Activated T-cell treated with anti-CD3 and anti-CD28 coated beads, Interleukin-2, amount 50 U/mL, for 72 hours (primary cell): Measurements from ENCODE around the gene HOXB6. TPM values are rescaled to one million over a fixed set of nuclear protein-coding genes. Genes with fewer than 3 reads are reported as not detected.

Source experiments
- ATAC-seq, 2 donors: fragments of 150-1000 bp; cut with Tn5 transposase; replicated peaks in 1 of 2; 2 replicates each; pipeline ENCODE4 v1.10.0; 2021; ENCODE audit warnings: moderate library complexity in 2 of 2, mild to moderate bottlenecking in 1 of 2
- DNase-seq, 2 donors: peaks; one replicate each; pipeline ENCODE4 v3.0.0; 2021 to 2022; ENCODE audit warnings: mixed read lengths in 1 of 2
- H3K27ac Mint-ChIP-seq: one replicate; pipeline ENCODE4 v1.8.0; 2022; ENCODE audit warnings: mild to moderate bottlenecking, moderate library complexity, mixed read lengths
- H3K27me3 Mint-ChIP-seq: one replicate; pipeline ENCODE4 v1.8.0; 2022; ENCODE audit warnings: low read depth, mixed read lengths
- H3K36me3 Mint-ChIP-seq, 2 donors: one replicate each; pipeline ENCODE4 v1.8.0; 2022; ENCODE audit warnings: mixed read lengths in 2 of 2, mild to moderate bottlenecking in 1 of 2; ENCODE audit not compliant: insufficient read depth in 2 of 2
- H3K4me1 Mint-ChIP-seq: one replicate; pipeline ENCODE4 v1.8.0; 2022; ENCODE audit warnings: low read depth, mixed read lengths
- H3K4me3 Mint-ChIP-seq, 2 donors: one replicate each; pipeline ENCODE4 v1.8.0; 2022; ENCODE audit warnings: mild to moderate bottlenecking in 2 of 2, mixed read lengths in 2 of 2, moderate library complexity in 2 of 2
- H3K9me3 Mint-ChIP-seq, 2 donors: one replicate each; pipeline ENCODE4 v1.8.0; 2022; ENCODE audit warnings: mixed read lengths in 2 of 2
- total RNA-seq, 2 donors: library from RNA; stranded (reverse); gene quantifications; one replicate each; pipeline ENCODE4 v1.2.3, GENCODE V29; 2022

The HOXB6 gene
- total RNA-seq, 2 donors from 2014 or later = 0.24 to 0.51 TPM

DNA sequence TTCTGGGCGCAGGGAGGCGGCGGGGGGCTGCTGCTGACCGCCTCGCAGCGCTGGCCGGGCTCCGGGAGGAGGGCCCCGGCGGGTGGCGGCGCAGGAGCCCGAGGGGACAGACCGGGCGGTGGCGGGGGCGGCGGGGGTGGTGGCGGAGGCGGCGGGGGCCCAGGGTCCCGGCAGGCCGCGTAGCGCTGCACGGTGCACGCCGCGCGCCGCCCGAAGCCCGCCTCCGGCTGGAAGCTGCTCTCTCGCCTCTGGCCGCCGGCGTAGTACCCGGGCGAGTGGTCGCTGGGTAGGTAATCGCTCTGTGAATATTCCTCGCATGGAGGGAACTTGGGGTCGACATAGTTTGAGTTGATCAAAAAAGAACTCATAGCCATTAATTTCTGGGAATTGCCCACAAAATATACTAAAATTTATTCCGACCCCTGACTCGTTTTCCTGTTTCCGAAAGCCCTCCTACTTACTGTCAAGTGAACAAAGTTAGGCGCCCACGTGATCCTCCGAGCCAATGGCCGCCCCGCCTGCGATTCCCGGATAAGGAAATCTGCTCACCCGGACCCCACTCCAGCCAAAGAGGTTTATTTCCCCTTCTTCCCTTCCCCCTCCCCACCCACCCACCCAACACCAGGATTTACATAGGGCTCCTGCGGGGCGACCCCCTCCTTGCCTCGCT is 26.7 kb downstream of the HOXB6 start, which contains the start of gene HOXB4:
HOXB4 (minus strand) TSS at position 405 of the 670 bp plus-strand sequence; CDS start at position 374, 31 bp downstream.
- Mint-ChIP-seq H3K36me3 (peaks cover 2 to 3% of the 10 kb centered on the region in 2 donors), H3K27me3 (peaks cover 51% of the 10 kb centered on the region), H3K4me1 (peaks cover 55% of the 10 kb centered on the region), H3K9me3 (no peaks in the 10 kb centered on the region), H3K4me3 (peak within 1 kb of the TSS; percentile 89 to 95), H3K27ac (peak within 1 kb of the TSS; percentile 95)
- ATAC-seq (peak; percentile 72 to 86), DNase-seq (peak; percentile 73 to 77)

DNA sequence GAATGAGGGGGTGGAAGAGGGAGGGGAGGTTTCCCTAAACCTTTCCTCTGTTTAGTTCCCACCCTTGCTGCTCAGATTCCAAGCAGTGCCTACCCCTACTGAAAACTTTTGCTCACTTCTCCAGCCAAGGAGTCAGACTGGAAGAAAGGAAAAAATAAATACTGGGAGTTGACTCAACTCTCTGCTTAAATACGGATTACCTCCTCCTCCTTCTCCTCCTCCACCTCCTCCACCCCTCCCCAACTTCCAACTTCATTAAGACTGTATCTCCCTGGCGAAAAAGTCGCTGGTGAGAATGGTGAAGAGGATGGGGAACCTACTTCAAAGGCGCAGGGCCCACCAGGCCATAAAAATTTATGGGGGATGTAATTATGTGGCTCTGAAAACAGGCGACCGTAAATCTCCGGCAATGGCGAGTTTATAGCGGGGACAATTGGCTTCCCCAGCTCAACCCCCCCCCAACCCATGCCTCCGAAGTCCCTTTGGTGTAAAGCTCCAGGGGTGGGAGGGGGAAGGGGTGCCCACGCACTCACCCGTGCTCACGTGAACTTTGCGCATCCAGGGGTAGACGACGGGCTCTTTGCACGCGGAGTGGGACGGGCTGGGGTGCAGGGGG is 27.3 kb downstream of the HOXB6 start:
- Mint-ChIP-seq H3K27me3 (peaks cover 44% of the 10 kb centered on the region), H3K36me3 (peaks cover 2 to 3% of the 10 kb centered on the region in 2 donors), H3K27ac (no peak overlapping the region), H3K4me3 (peak overlapping the region; percentile 75 to 78), H3K9me3 (no peaks in the 10 kb centered on the region), H3K4me1 (peaks cover 49% of the 10 kb centered on the region)
- ATAC-seq (peak in 1 of 2 donors; percentile 12), DNase-seq (no peak)

DNA sequence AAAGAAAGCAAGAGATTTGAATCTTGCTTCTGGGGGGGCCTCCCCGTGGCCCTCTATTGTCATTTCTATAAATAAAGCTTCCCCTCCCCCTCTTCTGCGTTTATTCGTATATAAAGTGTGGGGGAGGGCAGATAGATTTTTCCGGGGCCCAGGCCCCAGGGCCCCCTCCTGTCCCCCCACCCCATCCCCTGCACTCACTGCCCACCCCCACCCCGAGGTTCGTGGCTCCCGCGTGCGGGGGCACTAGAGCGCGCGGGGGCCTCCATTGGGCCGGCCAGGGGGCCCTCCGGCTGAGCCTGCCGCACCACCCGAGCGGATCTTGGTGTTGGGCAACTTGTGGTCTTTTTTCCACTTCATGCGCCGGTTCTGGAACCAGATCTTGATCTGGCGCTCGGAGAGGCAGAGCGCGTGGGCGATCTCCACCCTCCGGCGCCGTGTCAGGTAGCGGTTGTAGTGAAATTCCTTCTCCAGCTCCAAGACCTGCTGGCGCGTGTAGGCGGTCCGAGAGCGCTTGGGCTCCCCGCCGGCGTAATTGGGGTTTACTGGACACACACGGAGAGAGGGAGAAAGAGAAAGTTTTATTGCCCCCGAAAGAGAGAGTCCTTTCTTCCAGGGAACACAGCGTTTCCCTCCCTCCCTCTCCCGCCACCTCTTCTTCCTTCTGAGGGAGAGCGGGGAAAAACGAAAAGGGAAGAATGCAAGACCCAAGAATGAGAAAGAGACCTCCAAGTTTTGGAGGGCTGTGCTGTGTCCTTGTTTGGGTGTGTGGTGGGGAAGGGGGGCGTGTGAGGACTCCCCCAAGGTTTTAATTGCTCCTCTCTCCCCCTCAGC is 28.1 kb downstream of the HOXB6 start:
- H3K36me3 Mint-ChIP-seq = peaks cover 2 to 3% of the 10 kb centered on the region in 2 donors
- peaks cover 45% of the 10 kb centered on the region for H3K4me1 Mint-ChIP-seq
- DNase-seq (no peak), ATAC-seq (no peak)
- H3K4me3 Mint-ChIP-seq = peak overlapping the region; percentile 75 to 78
- H3K27ac Mint-ChIP-seq = no peak overlapping the region
- H3K9me3 Mint-ChIP-seq = no peaks in the 10 kb centered on the region
- H3K27me3 Mint-ChIP-seq = peaks cover 41% of the 10 kb centered on the region

DNA sequence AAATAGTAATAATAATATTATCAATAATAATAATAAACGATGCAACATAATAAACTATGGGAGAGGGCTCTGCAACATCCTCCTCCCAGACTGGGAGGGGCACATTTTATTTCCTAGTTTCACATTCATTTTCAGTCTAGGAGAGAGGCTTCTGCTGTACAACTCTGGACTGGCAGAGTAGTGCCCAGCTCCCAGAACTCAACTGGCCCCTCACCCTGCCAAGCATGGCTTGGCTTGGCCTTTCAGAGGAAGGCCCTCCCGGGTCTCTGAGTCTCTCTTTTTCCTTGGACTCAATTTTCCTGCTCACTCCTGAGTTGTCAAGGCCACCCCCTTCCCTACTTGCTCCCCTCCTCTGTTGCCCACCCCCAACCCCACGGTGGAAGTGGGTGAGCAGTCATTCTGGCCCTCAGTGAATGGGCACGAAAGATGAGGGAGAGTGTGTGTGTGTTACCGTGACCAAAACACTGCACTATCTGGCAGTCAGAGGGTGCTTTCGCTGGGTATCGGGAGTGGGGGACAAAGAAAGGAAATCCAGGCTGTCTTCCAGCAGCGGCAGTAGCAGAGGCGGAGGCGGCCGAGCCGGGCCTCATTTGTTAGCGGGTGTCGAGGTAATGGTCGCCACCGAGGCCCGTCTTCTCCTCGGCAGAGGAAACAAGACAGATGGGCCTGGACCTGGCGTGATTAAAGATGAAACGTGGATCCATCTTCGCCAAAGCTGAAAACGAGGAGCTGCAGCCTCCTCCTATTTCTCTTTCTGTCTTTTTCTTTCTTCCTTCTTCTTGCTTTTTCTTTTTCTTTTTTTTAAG is 28.9 kb downstream of the HOXB6 start:
- no peaks in the 10 kb centered on the region for H3K9me3 Mint-ChIP-seq
- H3K27ac Mint-ChIP-seq = no peak overlapping the region
- DNase-seq = no peak
- H3K4me1 Mint-ChIP-seq = peaks cover 37% of the 10 kb centered on the region
- H3K4me3 Mint-ChIP-seq = peak overlapping the region in 1 of 2 donors; percentile 37
- H3K27me3 Mint-ChIP-seq = peaks cover 33% of the 10 kb centered on the region
- H3K36me3 Mint-ChIP-seq = peaks cover 2 to 3% of the 10 kb centered on the region in 2 donors
- ATAC-seq = no peak

DNA sequence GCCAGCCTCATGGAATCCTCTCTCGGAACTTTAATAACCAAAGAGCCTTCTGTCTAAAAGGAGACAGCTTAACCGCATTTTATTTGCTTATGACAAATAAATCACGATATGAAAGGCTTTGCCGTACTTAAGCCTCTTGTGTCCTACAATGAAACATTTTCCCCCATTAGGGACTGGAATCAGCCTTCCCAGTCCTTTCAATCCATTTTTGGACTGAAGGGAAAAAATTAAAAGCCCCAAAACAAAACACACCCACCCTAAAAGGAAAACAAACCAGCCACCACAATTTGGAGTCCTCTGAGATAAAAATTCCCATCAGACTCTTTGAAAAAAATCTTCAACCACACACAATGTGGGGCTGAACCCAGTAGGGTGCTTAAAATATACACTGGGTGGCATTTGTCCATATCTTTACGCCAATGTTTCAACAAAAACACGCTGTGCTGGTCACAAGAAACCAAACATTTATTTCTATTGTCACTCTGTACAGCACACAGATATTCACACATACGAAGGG is 29.7 kb downstream of the HOXB6 start:
- Mint-ChIP-seq H3K27me3 (peaks cover 25% of the 10 kb centered on the region), H3K36me3 (peaks cover 2 to 3% of the 10 kb centered on the region in 2 donors), H3K27ac (no peak overlapping the region)

DNA sequence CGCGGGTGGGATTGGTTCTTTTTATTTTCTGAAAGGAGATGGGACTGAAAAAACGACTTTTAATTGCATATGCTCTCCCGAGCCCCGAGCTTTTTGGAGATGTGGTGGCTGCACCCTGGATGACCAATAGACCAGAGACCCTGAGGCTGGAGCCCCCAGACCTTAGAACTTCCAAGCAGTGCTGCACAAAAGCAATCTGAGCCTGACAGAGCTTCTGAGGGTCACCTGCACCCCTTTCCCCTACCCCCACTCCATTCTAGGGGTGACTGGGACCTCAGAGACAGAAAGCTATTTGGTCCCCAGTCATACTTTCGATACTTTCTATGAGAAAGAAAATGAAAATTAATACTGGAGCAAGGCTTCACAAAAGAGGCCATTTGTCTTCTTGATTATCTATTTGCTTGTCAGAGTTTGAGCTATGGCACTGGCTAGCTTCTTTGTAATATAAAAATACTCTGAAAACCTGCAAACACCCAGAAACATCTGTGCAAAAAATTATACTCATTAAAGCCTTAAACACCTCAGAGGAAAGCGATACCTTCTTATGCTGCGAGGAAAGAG is 30.2 kb downstream of the HOXB6 start:
- peaks cover 20% of the 10 kb centered on the region for H3K27me3 Mint-ChIP-seq
- DNase-seq = no peak
- H3K4me3 Mint-ChIP-seq = no peak overlapping the region
- H3K36me3 Mint-ChIP-seq = peaks cover 2 to 3% of the 10 kb centered on the region in 2 donors
- H3K4me1 Mint-ChIP-seq = peaks cover 24% of the 10 kb centered on the region
- ATAC-seq = no peak
- no peak overlapping the region for H3K27ac Mint-ChIP-seq
- H3K9me3 Mint-ChIP-seq = no peaks in the 10 kb centered on the region

More for the DNA sequence above, 29.7 kb downstream of the HOXB6 start:
- Mint-ChIP-seq H3K4me3 (no peak overlapping the region), H3K9me3 (no peaks in the 10 kb centered on the region), H3K4me1 (peaks cover 29% of the 10 kb centered on the region)
- ATAC-seq (no peak), DNase-seq (no peak)

DNA sequence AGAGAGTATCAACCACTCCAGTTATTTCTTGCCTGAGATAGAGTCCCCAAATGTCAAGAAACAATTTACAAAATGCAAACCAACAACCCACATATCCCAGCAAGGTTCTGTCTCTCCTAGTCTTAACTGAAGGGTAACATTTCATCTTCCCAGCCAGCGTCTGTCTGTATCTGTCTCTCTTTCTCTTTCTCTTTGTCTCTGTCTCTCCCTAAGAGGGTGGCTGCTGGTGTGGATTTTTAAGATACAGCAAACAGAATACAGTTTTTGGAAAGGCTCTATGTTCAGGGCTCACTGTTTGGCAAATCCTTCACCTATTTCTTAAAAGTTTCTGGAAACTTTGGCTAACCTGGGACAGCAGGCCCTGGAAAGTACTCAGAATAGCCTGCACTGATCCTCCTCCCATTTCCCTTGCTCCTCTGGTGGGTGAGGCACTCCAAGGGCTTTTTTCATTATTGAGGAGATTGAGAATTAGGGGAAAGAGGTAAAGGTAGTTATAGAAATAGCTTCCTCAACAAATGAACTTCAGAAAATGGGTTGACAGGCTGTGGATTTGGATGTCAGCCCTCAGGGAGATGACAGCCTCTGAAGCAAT is 32.9 kb downstream of the HOXB6 start:
- Mint-ChIP-seq H3K4me3 (no peak overlapping the region), H3K36me3 (no peaks in the 10 kb centered on the region), H3K27ac (no peak overlapping the region), H3K27me3 (peaks cover 9% of the 10 kb centered on the region), H3K4me1 (peaks cover 11% of the 10 kb centered on the region), H3K9me3 (no peaks in the 10 kb centered on the region)
- ATAC-seq (no peak), DNase-seq (no peak)

DNA sequence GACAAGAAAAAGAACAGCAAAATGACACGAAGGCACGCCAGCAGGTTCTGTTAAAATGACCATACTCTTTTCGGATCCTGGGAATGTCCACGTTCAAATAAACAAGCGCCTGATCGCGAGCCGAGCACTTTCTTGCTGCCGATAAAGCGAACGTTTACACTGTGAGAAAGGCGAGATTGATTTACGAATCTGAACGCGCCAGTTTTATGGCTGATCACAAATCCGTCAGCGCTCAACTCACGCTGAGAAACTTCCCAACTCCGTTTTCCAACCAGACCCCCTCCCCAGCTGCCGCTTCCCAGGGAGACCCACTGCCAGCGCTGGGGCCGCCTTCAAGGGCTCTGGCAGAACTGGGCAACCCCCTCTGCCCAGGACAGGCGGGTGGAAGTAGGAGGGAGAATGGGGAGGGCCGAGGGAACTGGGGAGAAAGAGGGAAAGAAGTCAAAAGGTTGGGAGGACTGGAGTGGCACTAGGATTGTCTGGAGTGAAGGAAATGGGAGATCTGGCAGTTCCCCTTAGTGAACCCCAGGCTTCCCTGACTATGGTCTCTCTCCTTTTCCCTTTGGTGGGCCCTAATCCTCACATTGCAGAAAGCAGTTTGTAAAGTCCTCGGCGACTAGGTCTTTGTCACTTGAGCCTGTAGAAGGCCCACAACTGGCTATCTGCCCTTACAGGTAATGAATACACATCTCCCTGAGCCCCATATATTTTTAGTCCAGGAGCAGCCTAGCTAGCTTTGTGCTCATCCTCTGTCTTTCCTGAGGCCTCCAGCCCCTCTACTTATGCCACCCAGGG is 33.6 kb downstream of the HOXB6 start:
- DNase-seq = no peak
- Mint-ChIP-seq H3K36me3 (no peaks in the 10 kb centered on the region), H3K27ac (no peak overlapping the region), H3K27me3 (peaks cover 9% of the 10 kb centered on the region), H3K9me3 (no peaks in the 10 kb centered on the region), H3K4me3 (no peak overlapping the region), H3K4me1 (peaks cover 8% of the 10 kb centered on the region)
- no peak for ATAC-seq

DNA sequence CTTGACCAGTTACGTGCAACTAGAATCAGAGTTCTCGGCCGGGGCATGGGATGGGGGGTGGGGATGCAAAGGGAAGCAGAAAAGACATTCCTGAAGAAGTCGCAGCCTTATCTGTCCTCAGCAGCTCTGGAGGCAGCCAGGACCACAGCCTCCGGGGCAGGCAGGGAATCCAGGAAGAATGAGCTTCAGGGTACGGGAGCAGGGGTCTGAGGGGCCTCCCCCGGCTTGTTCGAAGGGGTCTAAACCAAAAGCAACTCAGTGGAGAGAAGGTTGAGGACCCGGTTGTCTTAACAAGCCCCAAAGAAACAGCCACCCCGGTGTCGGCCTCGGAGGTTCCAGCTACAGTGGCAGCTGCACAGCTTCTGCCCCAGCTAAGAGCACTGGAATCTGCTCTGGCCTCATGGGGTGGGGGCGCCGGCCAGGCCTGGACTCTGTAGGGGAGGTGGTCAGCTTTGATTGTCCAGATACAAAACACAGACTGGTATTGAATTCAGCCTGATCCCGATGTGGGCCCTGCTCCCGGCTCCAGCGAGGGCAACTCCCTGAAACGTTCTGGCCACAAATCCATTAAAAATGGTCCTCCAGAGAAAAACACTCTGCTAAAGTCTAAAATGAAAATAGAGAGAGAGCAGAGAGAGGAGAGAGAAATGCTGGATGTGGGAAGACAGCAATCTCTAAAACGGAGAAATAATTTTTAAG is 34.3 kb downstream of the HOXB6 start:
- DNase-seq = no peak
- H3K9me3 Mint-ChIP-seq = no peaks in the 10 kb centered on the region
- H3K4me1 Mint-ChIP-seq = peaks cover 4% of the 10 kb centered on the region
- H3K36me3 Mint-ChIP-seq = no peaks in the 10 kb centered on the region
- H3K27me3 Mint-ChIP-seq = peaks cover 9% of the 10 kb centered on the region
- no peak overlapping the region for H3K27ac Mint-ChIP-seq
- no peak overlapping the region for H3K4me3 Mint-ChIP-seq
- ATAC-seq = no peak

DNA sequence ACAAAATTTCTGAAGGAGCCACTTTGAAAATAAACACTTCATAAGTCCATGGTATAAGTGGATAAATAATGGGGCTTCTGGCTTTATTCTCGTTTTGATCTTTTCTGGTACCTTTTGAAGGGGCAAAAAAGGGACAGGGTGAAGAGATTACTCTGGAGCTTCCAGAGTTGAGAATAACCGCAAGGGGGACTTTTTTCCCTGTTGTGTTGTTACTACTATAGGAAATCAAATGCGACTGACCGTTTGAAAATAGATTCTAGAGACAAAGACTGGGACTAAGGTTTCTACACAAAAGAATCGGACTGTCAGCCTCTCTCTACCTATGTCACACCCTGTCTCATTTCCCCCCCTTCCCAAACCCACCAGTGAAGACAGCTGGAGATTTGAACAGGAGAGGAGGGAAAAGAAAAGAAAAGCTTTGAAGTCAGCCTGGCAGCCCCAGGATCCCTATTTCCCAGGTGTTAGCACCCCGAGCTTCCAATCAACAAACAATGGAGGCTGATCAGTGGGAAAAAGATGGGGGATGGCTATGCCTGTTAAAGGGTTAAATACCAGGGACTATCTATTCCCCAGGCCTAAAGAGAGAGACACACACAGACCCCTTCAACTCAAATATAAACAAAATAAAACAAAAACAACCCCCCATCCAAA is 35.0 kb downstream of the HOXB6 start:
- ATAC-seq = no peak
- no peak for DNase-seq
- H3K4me3 Mint-ChIP-seq = no peak overlapping the region
- H3K36me3 Mint-ChIP-seq = no peaks in the 10 kb centered on the region
- H3K27me3 Mint-ChIP-seq = peaks cover 8% of the 10 kb centered on the region
- H3K4me1 Mint-ChIP-seq = peaks cover 4% of the 10 kb centered on the region
- no peak overlapping the region for H3K27ac Mint-ChIP-seq
- H3K9me3 Mint-ChIP-seq = no peaks in the 10 kb centered on the region

DNA sequence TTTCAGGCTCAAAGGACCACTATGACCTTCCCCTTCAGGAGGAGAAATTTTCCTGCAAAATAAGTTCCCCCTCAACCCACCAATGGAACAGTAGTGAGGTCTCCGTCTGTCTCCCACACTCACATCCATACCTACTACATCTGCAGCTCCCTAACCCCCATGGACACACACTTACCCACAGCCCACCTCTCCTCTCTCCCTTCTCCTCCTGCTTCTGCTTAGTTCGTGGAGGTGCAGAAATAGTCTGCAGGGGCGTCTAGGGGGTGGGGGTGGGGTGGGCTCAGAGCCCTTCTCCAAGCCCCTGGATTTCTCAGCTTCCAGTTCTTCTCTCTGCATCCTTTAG is 35.6 kb downstream of the HOXB6 start:
- no peak for DNase-seq
- Mint-ChIP-seq H3K27me3 (peaks cover 2% of the 10 kb centered on the region), H3K9me3 (no peaks in the 10 kb centered on the region), H3K4me3 (no peak overlapping the region), H3K27ac (no peak overlapping the region), H3K36me3 (no peaks in the 10 kb centered on the region), H3K4me1 (peaks cover 4% of the 10 kb centered on the region)
- no peak for ATAC-seq
